HG03457 (cell line): ENCODE measurements around the gene TMEM45A.
A peak's percentile ranks its signal among the peaks of the same experiment; 100 is the strongest.

Source experiments
- ATAC-seq: cut with Tn5 transposase; IDR thresholded peaks from one replicate; pipeline ENCODE4 v1.9.1; 2021; ENCODE audit warnings: moderate number of reproducible peaks; ENCODE audit not compliant: unreplicated experiment

The TMEM45A gene

GRCh38 chr3:100609305-100609704 is 116.9 kb downstream of the TMEM45A start, which contains the start of gene ADGRG7:
TSS of gene ADGRG7 (plus strand) at chr3:100609601. CDS start at chr3:100609857, 256 bp downstream.
- no peak for ATAC-seq

- no peak for ATAC-seq
Observed at GRCh38 chr3:100609963-100610362, 117.5 kb downstream of the TMEM45A start.

GRCh38 chr3:100611221-100611620 is 118.8 kb downstream of the TMEM45A start:
- ATAC-seq: no peak

- ATAC-seq: no peak
Observed at GRCh38 chr3:100613721-100614390, 121.4 kb downstream of the TMEM45A start.

GRCh38 chr3:100614941-100615340 is 122.5 kb downstream of the TMEM45A start:
- ATAC-seq: peak; percentile 78

- no peak for ATAC-seq
Observed at GRCh38 chr3:100615684-100616083, 123.3 kb downstream of the TMEM45A start.

GRCh38 chr3:100621251-100621650 is 128.8 kb downstream of the TMEM45A start:
- no peak for ATAC-seq
